Measurements from ENCODE around the gene DOCK10. TPM values are rescaled to one million over a fixed set of nuclear protein-coding genes. Genes with fewer than 3 reads are reported as not detected.

Gene DOCK10
- total RNA-seq, 4 donors from 2014 or later: 16.7 to 37.2 (median 20.8) TPM

- H3K36me3 ChIP-seq: no peaks in the 10 kb centered on the region
- peaks cover 0 to 22% (median 10%) of the 10 kb centered on the region in 4 donors for H3K4me1 ChIP-seq
- DNase-seq (ENCODE audit: low spot score in 2 of 2): no peak
- H3K4me3 ChIP-seq: no peak overlapping the region
- TF ChIP-seq POLR2A (IDR thresholded peaks at IDR 0.05) (no peak), CTCF (IDR thresholded peaks at IDR 0.05) (no peak), EP300 (IDR thresholded peaks at IDR 0.05) (no peak)
- no peaks in the 10 kb centered on the region for H3K9me3 ChIP-seq
- peak overlapping the region; percentile 17 to 80 (median 58) for H3K27ac ChIP-seq
- WGBS, 2 donors: 9 to 14% methylated on average over 1 of the region's 1 CpG
- no peaks in the 10 kb centered on the region for H3K27me3 ChIP-seq
These were observed 131.7 kb downstream of the DOCK10 start for GRCh38 chr2:224910574-224910925.

- peak; percentile 62 to 69 for DNase-seq (ENCODE audit: low spot score in 2 of 2)
These were observed 132.2 kb downstream of the DOCK10 start for GRCh38 chr2:224909885-224910573.

GRCh38 chr2:224908818-224909217 is 133.4 kb downstream of the DOCK10 start:
- H3K36me3 ChIP-seq: no peaks in the 10 kb centered on the region
- H3K4me3 ChIP-seq: no peak overlapping the region
- H3K9me3 ChIP-seq: no peaks in the 10 kb centered on the region
- DNase-seq (ENCODE audit: low spot score in 2 of 2): no peak
- peaks cover 0 to 22% (median 10%) of the 10 kb centered on the region in 4 donors for H3K4me1 ChIP-seq
- H3K27me3 ChIP-seq: no peaks in the 10 kb centered on the region
- peak overlapping the region in 2 of 4 donors; percentile 76 to 80 for H3K27ac ChIP-seq
- 35 to 47% methylated on average over 2 of the region's 2 CpGs for WGBS, 2 donors
- TF ChIP-seq EP300 (IDR thresholded peaks at IDR 0.05) (no peak), CTCF (IDR thresholded peaks at IDR 0.05) (no peak), POLR2A (IDR thresholded peaks at IDR 0.05) (no peak)

More at GRCh38 chr2:224909885-224910573, 132.2 kb downstream of the DOCK10 start:
- H3K4me3 ChIP-seq: no peak overlapping the region
- 8 to 14% methylated on average over 5 of the region's 5 CpGs for WGBS, 2 donors
- H3K4me1 ChIP-seq: peaks cover 0 to 22% (median 10%) of the 10 kb centered on the region in 4 donors
- H3K9me3 ChIP-seq: no peaks in the 10 kb centered on the region
- no peaks in the 10 kb centered on the region for H3K36me3 ChIP-seq
- H3K27ac ChIP-seq: peak overlapping the region; percentile 17 to 80 (median 58)
- H3K27me3 ChIP-seq: no peaks in the 10 kb centered on the region
- TF ChIP-seq EP300 (IDR thresholded peaks at IDR 0.05) (peak; percentile 77 to 88), POLR2A (IDR thresholded peaks at IDR 0.05) (no peak)

- TF ChIP-seq CTCF (IDR thresholded peaks at IDR 0.05): no peak
- DNase-seq (ENCODE audit: low spot score in 2 of 2): no peak
- no peak overlapping the region for H3K27ac ChIP-seq
- H3K27me3 ChIP-seq: no peaks in the 10 kb centered on the region
- H3K36me3 ChIP-seq: no peaks in the 10 kb centered on the region
- no peaks in the 10 kb centered on the region for H3K9me3 ChIP-seq
- H3K4me3 ChIP-seq: no peak overlapping the region
- 36 to 38% methylated on average over 1 of the region's 1 CpG for WGBS, 2 donors
- peaks cover 0 to 3% (median 1%) of the 10 kb centered on the region in 4 donors for H3K4me1 ChIP-seq
These were observed 137.9 kb downstream of the DOCK10 start for GRCh38 chr2:224904381-224904780.

- DNase-seq (ENCODE audit: low spot score in 2 of 2): no peak
- Histone ChIP-seq H3K9me3 (no peaks in the 10 kb centered on the region), H3K36me3 (no peaks in the 10 kb centered on the region), H3K4me1 (no peaks in the 10 kb centered on the region), H3K27ac (no peak overlapping the region), H3K27me3 (no peaks in the 10 kb centered on the region), H3K4me3 (no peak overlapping the region)
- 46 to 64% methylated on average over 1 of the region's 1 CpG for WGBS, 2 donors
- no peak for TF ChIP-seq EP300 (IDR thresholded peaks at IDR 0.05)
- TF ChIP-seq POLR2A (IDR thresholded peaks at IDR 0.05): no peak
- TF ChIP-seq CTCF (IDR thresholded peaks at IDR 0.05): no peak
These were observed 138.6 kb downstream of the DOCK10 start for GRCh38 chr2:224903621-224904020.
